HL-60 (cell line): ENCODE data around the gene MXD1.

Experiments used
- POLR2AphosphoS5 ChIP-seq: IDR thresholded peaks from 2 replicates; pipeline ENCODE4 v1.6.1; 2012; ENCODE audit warnings: low read depth
- TF ChIP-seq, protein P1 (sequence below): IDR thresholded peaks from one replicate; pipeline ENCODE4 v1.5.1; 2011; ENCODE audit warnings: low read length, control low read depth, inconsistent platforms; ENCODE audit not compliant: insufficient read depth

DNA sequence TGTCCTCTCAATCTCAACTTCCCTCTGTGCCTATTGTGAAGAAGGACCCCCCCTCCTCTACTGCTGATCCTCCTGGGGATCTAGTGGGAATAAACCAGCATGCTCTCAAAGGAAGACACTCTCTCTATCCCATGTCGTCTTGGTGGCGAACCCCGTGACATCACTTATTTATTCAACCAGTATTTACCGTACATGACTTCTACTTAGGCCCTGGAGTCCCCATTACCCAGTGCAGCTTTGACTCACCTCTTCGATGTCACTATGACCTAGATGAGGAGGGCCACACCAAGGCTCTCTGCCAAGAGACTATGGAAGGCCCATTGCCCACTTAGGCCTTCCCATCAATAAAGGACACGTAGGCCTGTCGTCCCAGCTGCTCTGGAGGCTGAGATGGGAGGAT lies 29.8 kb downstream of the MXD1 start:
- TF ChIP-seq, protein P1, sequence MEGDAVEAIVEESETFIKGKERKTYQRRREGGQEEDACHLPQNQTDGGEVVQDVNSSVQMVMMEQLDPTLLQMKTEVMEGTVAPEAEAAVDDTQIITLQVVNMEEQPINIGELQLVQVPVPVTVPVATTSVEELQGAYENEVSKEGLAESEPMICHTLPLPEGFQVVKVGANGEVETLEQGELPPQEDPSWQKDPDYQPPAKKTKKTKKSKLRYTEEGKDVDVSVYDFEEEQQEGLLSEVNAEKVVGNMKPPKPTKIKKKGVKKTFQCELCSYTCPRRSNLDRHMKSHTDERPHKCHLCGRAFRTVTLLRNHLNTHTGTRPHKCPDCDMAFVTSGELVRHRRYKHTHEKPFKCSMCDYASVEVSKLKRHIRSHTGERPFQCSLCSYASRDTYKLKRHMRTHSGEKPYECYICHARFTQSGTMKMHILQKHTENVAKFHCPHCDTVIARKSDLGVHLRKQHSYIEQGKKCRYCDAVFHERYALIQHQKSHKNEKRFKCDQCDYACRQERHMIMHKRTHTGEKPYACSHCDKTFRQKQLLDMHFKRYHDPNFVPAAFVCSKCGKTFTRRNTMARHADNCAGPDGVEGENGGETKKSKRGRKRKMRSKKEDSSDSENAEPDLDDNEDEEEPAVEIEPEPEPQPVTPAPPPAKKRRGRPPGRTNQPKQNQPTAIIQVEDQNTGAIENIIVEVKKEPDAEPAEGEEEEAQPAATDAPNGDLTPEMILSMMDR: no peak
- TF ChIP-seq POLR2AphosphoS5: no peak
